ENCODE data around the gene TUBB.

The TUBB gene

GRCh38 chr6:30678964-30679726 is 41.0 kb upstream of the TUBB start (continued):
- TF ChIP-seq ZNF157 (tag by site-specific recombination; IDR thresholded peaks at IDR 0.05) (no peak), HOXC10 (CRISPR knock-in tag; IDR thresholded peaks at IDR 0.05) (no peak), HOXD13 (CRISPR knock-in tag; IDR thresholded peaks at IDR 0.05; ENCODE audit: borderline replicate concordance) (no peak), ZSCAN4 (tag by site-specific recombination; IDR thresholded peaks at IDR 0.05) (no peak), OSR2 (tag by site-specific recombination; IDR thresholded peaks at IDR 0.05) (no peak), SP7 (tag by site-specific recombination; IDR thresholded peaks at IDR 0.05) (0 out of 2 replicates have a peak, but pooled peaks have one; percentile 35), ZNF510 (tag by site-specific recombination; IDR thresholded peaks at IDR 0.05; ENCODE audit: insufficient replicate concordance) (no peak), EGR2 (tag by site-specific recombination; IDR thresholded peaks at IDR 0.05; ENCODE audit: low read depth) (peak; percentile 41; the same call in 1 of the 2 replicates), ZNF214 (tag by site-specific recombination; IDR thresholded peaks at IDR 0.05; ENCODE audit: borderline replicate concordance) (no peak), ZXDB (tag by site-specific recombination; IDR thresholded peaks at IDR 0.05) (0 out of 2 replicates have a peak, but pooled peaks have one; percentile 52), ZNF202 (tag by site-specific recombination; IDR thresholded peaks at IDR 0.05; ENCODE audit: borderline replicate concordance) (no peak), ZNF677 (tag by site-specific recombination; IDR thresholded peaks at IDR 0.05) (no peak), ZFP37 (tag by site-specific recombination; IDR thresholded peaks at IDR 0.05) (0 out of 2 replicates have a peak, but pooled peaks have one; percentile 42), ZNF169 (tag by site-specific recombination; IDR thresholded peaks at IDR 0.05) (no peak), TCF7L2 (IDR thresholded peaks at IDR 0.05; ENCODE audit: borderline replicate concordance, low read depth, low read length) (no peak), ZNF843 (tag by site-specific recombination; IDR thresholded peaks at IDR 0.05) (peak; percentile 34; the same call in 1 of the 2 replicates), ZNF837 (tag by site-specific recombination; IDR thresholded peaks at IDR 0.05) (no peak), ZNF521 (tag by site-specific recombination; IDR thresholded peaks at IDR 0.05) (no peak), ZNF600 (tag by site-specific recombination; IDR thresholded peaks at IDR 0.05) (peak; percentile 49; the same call in 1 of the 2 replicates), ZNF514 (tag by site-specific recombination; IDR thresholded peaks at IDR 0.05) (no peak), CTCF (tag by site-specific recombination; IDR thresholded peaks at IDR 0.05) (peak; percentile 90), HOXA7 (CRISPR knock-in tag; IDR thresholded peaks at IDR 0.05; ENCODE audit: borderline replicate concordance) (no peak), RBAK (tag by site-specific recombination; IDR thresholded peaks at IDR 0.05) (no peak), ZNF24 (tag by site-specific recombination; IDR thresholded peaks at IDR 0.05) (0 out of 2 replicates have a peak, but pooled peaks have one; percentile 24), ZFP3 (tag by site-specific recombination; IDR thresholded peaks at IDR 0.05; ENCODE audit: low read depth) (0 out of 2 replicates have a peak, but pooled peaks have one; percentile 28), WT1 (tag by site-specific recombination; IDR thresholded peaks at IDR 0.05) (peak; percentile 37; the same call in 1 of the 2 replicates), BCL11A (tag by site-specific recombination; IDR thresholded peaks at IDR 0.05; ENCODE audit: low read depth) (no peak)
- TF ChIP-seq, protein P1, sequence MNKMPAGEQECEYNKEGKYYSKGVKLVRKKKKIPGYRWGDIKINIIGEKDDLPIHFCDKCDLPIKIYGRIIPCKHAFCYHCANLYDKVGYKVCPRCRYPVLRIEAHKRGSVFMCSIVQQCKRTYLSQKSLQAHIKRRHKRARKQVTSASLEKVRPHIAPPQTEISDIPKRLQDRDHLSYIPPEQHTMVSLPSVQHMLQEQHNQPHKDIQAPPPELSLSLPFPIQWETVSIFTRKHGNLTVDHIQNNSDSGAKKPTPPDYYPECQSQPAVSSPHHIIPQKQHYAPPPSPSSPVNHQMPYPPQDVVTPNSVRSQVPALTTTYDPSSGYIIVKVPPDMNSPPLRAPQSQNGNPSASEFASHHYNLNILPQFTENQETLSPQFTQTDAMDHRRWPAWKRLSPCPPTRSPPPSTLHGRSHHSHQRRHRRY (tag by site-specific recombination; IDR thresholded peaks at IDR 0.05), result no peak
- TF ChIP-seq, protein P2, sequence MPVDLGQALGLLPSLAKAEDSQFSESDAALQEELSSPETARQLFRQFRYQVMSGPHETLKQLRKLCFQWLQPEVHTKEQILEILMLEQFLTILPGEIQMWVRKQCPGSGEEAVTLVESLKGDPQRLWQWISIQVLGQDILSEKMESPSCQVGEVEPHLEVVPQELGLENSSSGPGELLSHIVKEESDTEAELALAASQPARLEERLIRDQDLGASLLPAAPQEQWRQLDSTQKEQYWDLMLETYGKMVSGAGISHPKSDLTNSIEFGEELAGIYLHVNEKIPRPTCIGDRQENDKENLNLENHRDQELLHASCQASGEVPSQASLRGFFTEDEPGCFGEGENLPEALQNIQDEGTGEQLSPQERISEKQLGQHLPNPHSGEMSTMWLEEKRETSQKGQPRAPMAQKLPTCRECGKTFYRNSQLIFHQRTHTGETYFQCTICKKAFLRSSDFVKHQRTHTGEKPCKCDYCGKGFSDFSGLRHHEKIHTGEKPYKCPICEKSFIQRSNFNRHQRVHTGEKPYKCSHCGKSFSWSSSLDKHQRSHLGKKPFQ (tag by site-specific recombination; IDR thresholded peaks at IDR 0.05), result no peak
- TF ChIP-seq, protein P3, sequence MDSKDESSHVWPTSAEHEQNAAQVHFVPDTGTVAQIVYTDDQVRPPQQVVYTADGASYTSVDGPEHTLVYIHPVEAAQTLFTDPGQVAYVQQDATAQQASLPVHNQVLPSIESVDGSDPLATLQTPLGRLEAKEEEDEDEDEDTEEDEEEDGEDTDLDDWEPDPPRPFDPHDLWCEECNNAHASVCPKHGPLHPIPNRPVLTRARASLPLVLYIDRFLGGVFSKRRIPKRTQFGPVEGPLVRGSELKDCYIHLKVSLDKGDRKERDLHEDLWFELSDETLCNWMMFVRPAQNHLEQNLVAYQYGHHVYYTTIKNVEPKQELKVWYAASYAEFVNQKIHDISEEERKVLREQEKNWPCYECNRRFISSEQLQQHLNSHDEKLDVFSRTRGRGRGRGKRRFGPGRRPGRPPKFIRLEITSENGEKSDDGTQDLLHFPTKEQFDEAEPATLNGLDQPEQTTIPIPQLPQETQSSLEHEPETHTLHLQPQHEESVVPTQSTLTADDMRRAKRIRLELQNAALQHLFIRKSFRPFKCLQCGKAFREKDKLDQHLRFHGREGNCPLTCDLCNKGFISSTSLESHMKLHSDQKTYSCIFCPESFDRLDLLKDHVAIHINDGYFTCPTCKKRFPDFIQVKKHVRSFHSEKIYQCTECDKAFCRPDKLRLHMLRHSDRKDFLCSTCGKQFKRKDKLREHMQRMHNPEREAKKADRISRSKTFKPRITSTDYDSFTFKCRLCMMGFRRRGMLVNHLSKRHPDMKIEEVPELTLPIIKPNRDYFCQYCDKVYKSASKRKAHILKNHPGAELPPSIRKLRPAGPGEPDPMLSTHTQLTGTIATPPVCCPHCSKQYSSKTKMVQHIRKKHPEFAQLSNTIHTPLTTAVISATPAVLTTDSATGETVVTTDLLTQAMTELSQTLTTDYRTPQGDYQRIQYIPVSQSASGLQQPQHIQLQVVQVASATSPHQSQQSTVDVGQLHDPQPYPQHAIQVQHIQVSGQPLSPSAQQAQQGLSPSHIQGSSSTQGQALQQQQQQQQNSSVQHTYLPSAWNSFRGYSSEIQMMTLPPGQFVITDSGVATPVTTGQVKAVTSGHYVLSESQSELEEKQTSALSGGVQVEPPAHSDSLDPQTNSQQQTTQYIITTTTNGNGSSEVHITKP (tag by site-specific recombination; IDR thresholded peaks at IDR 0.05), result no peak
